Measurements from ENCODE around the gene SH3D21.

SH3D21 gene

GRCh38 chr1:36301220-36301619 is 4.9 kb upstream of the SH3D21 start:
- Histone ChIP-seq H2BK12ac (ENCODE audit: low read length) (no peak overlapping the region), H3K14ac (ENCODE audit: low read length) (no peak overlapping the region), H3K9ac (ENCODE audit: low read length) (no peak overlapping the region), H3K4me3 (ENCODE audit: low read depth, low read length) (no peak overlapping the region), H2AK5ac (ENCODE audit: low read length) (no peak overlapping the region), H2AFZ (ENCODE audit: insufficient read depth, low read length, poor library complexity) (no peak overlapping the region), H4K91ac (ENCODE audit: low read depth, low read length) (no peak overlapping the region), H3K4ac (ENCODE audit: low read depth, low read length) (no peak overlapping the region), H3K4me2 (ENCODE audit: low read length) (no peak overlapping the region), H3K27me3 (ENCODE audit: insufficient read depth, low read length) (no peaks in the 10 kb centered on the region), H4K8ac (ENCODE audit: low read depth, low read length) (no peak overlapping the region), H3K79me2 (ENCODE audit: control insufficient read depth, insufficient read depth, low read length, poor library complexity) (peaks cover under 1% of the 10 kb centered on the region), H3K79me1 (ENCODE audit: low read length) (peaks cover under 1% of the 10 kb centered on the region), H2BK120ac (ENCODE audit: insufficient read depth, low read length, poor library complexity) (no peak overlapping the region), H3K36me3 (ENCODE audit: control insufficient read depth in 1 of 2, insufficient read depth in 2 of 2, low read length in 2 of 2) (peaks cover 42 to 52% of the 10 kb centered on the region in 2 experiments), H3K4me1 (ENCODE audit: control insufficient read depth in 1 of 2, insufficient read depth in 2 of 2, low read length in 2 of 2) (peaks cover 8 to 10% of the 10 kb centered on the region in 2 experiments), H3K18ac (ENCODE audit: low read length) (no peak overlapping the region), H3K27ac (ENCODE audit: low read depth, low read length) (no peak overlapping the region), H3K23ac (ENCODE audit: low read length) (no peak overlapping the region), H3K9me3 (ENCODE audit: insufficient read depth, low read depth, low read length) (no peaks in the 10 kb centered on the region), H2BK5ac (ENCODE audit: low read depth, low read length, poor library complexity) (no peak overlapping the region), H4K12ac (ENCODE audit: low read depth, low read length) (no peak overlapping the region)
- WGBS (ENCODE audit: extremely low coverage, insufficient coverage, insufficient read length): no CpG with 5 or more reads among the region's 1 CpG
- DNase-seq: no peak

GRCh38 chr1:36303244-36303643 is 2.9 kb upstream of the SH3D21 start:
- Histone ChIP-seq H2AFZ (ENCODE audit: insufficient read depth, low read length, poor library complexity) (no peak overlapping the region), H3K18ac (ENCODE audit: low read length) (no peak overlapping the region), H3K36me3 (ENCODE audit: control insufficient read depth in 1 of 2, insufficient read depth in 2 of 2, low read length in 2 of 2) (peaks cover 33 to 47% of the 10 kb centered on the region in 2 experiments), H3K14ac (ENCODE audit: low read length) (no peak overlapping the region), H3K9me3 (ENCODE audit: insufficient read depth, low read depth, low read length) (peaks cover 2% of the 10 kb centered on the region), H2BK120ac (ENCODE audit: insufficient read depth, low read length, poor library complexity) (no peak overlapping the region), H3K23ac (ENCODE audit: low read length) (no peak overlapping the region), H3K4me2 (ENCODE audit: low read length) (no peak overlapping the region), H3K4me1 (ENCODE audit: control insufficient read depth in 1 of 2, insufficient read depth in 2 of 2, low read length in 2 of 2) (peaks cover 13 to 16% of the 10 kb centered on the region in 2 experiments), H2BK5ac (ENCODE audit: low read depth, low read length, poor library complexity) (no peak overlapping the region), H3K4ac (ENCODE audit: low read depth, low read length) (no peak overlapping the region), H4K91ac (ENCODE audit: low read depth, low read length) (no peak overlapping the region), H2BK12ac (ENCODE audit: low read length) (no peak overlapping the region), H3K9ac (ENCODE audit: low read length) (no peak overlapping the region), H3K79me2 (ENCODE audit: control insufficient read depth, insufficient read depth, low read length, poor library complexity) (peaks cover 3% of the 10 kb centered on the region), H4K8ac (ENCODE audit: low read depth, low read length) (no peak overlapping the region), H3K79me1 (ENCODE audit: low read length) (peaks cover 5% of the 10 kb centered on the region), H4K12ac (ENCODE audit: low read depth, low read length) (no peak overlapping the region), H3K27me3 (ENCODE audit: insufficient read depth, low read length) (no peaks in the 10 kb centered on the region), H2AK5ac (ENCODE audit: low read length) (no peak overlapping the region), H3K27ac (ENCODE audit: low read depth, low read length) (no peak overlapping the region), H3K4me3 (ENCODE audit: low read depth, low read length) (no peak overlapping the region)
- WGBS (ENCODE audit: extremely low coverage, insufficient coverage, insufficient read length): no CpG with 5 or more reads among the region's 5 CpGs
- no peak for DNase-seq

- H3K9ac ChIP-seq (ENCODE audit: low read length): no peak overlapping the region
- DNase-seq: no peak
- H2BK12ac ChIP-seq (ENCODE audit: low read length): no peak overlapping the region
- peaks cover 3% of the 10 kb centered on the region for H3K79me2 ChIP-seq (ENCODE audit: control insufficient read depth, insufficient read depth, low read length, poor library complexity)
- H3K14ac ChIP-seq (ENCODE audit: low read length): no peak overlapping the region
- no peak overlapping the region for H4K91ac ChIP-seq (ENCODE audit: low read depth, low read length)
- peaks cover 13 to 16% of the 10 kb centered on the region in 2 experiments for H3K4me1 ChIP-seq (ENCODE audit: control insufficient read depth in 1 of 2, insufficient read depth in 2 of 2, low read length in 2 of 2)
- no CpG with 5 or more reads among the region's 23 CpGs for WGBS (ENCODE audit: extremely low coverage, insufficient coverage, insufficient read length)
- no peak overlapping the region for H2BK120ac ChIP-seq (ENCODE audit: insufficient read depth, low read length, poor library complexity)
- no peak overlapping the region for H4K12ac ChIP-seq (ENCODE audit: low read depth, low read length)
- no peak overlapping the region for H3K4ac ChIP-seq (ENCODE audit: low read depth, low read length)
- no peak overlapping the region for H2BK5ac ChIP-seq (ENCODE audit: low read depth, low read length, poor library complexity)
- H3K27me3 ChIP-seq (ENCODE audit: insufficient read depth, low read length): no peaks in the 10 kb centered on the region
- no peak overlapping the region for H3K23ac ChIP-seq (ENCODE audit: low read length)
- H3K18ac ChIP-seq (ENCODE audit: low read length): no peak overlapping the region
- no peak overlapping the region for H3K4me3 ChIP-seq (ENCODE audit: low read depth, low read length)
- H4K8ac ChIP-seq (ENCODE audit: low read depth, low read length): no peak overlapping the region
- H3K4me2 ChIP-seq (ENCODE audit: low read length): no peak overlapping the region
- no peak overlapping the region for H2AK5ac ChIP-seq (ENCODE audit: low read length)
- peaks cover 29 to 45% of the 10 kb centered on the region in 2 experiments for H3K36me3 ChIP-seq (ENCODE audit: control insufficient read depth in 1 of 2, insufficient read depth in 2 of 2, low read length in 2 of 2)
- no peak overlapping the region for H2AFZ ChIP-seq (ENCODE audit: insufficient read depth, low read length, poor library complexity)
- H3K9me3 ChIP-seq (ENCODE audit: insufficient read depth, low read depth, low read length): peaks cover 2% of the 10 kb centered on the region
- peaks cover 5% of the 10 kb centered on the region for H3K79me1 ChIP-seq (ENCODE audit: low read length)
- no peak overlapping the region for H3K27ac ChIP-seq (ENCODE audit: low read depth, low read length)
Observed at GRCh38 chr1:36303650-36304360, 2.4 kb upstream of the SH3D21 start.

- Histone ChIP-seq H3K4me2 (ENCODE audit: low read length) (no peak overlapping the region), H3K14ac (ENCODE audit: low read length) (no peak overlapping the region), H2AFZ (ENCODE audit: insufficient read depth, low read length, poor library complexity) (no peak overlapping the region), H3K36me3 (ENCODE audit: control insufficient read depth in 1 of 2, insufficient read depth in 2 of 2, low read length in 2 of 2) (peaks cover 31 to 47% of the 10 kb centered on the region in 2 experiments), H2BK12ac (ENCODE audit: low read length) (no peak overlapping the region), H2AK5ac (ENCODE audit: low read length) (no peak overlapping the region), H3K79me2 (ENCODE audit: control insufficient read depth, insufficient read depth, low read length, poor library complexity) (peaks cover 3% of the 10 kb centered on the region), H4K12ac (ENCODE audit: low read depth, low read length) (no peak overlapping the region), H3K4ac (ENCODE audit: low read depth, low read length) (no peak overlapping the region), H3K79me1 (ENCODE audit: low read length) (peaks cover 5% of the 10 kb centered on the region), H3K9me3 (ENCODE audit: insufficient read depth, low read depth, low read length) (peaks cover 2% of the 10 kb centered on the region), H3K27ac (ENCODE audit: low read depth, low read length) (no peak overlapping the region), H3K4me1 (ENCODE audit: control insufficient read depth in 1 of 2, insufficient read depth in 2 of 2, low read length in 2 of 2) (peaks cover 13 to 16% of the 10 kb centered on the region in 2 experiments), H4K91ac (ENCODE audit: low read depth, low read length) (no peak overlapping the region), H2BK5ac (ENCODE audit: low read depth, low read length, poor library complexity) (no peak overlapping the region), H3K23ac (ENCODE audit: low read length) (no peak overlapping the region), H3K9ac (ENCODE audit: low read length) (no peak overlapping the region), H3K4me3 (ENCODE audit: low read depth, low read length) (no peak overlapping the region), H2BK120ac (ENCODE audit: insufficient read depth, low read length, poor library complexity) (no peak overlapping the region), H4K8ac (ENCODE audit: low read depth, low read length) (no peak overlapping the region), H3K27me3 (ENCODE audit: insufficient read depth, low read length) (no peaks in the 10 kb centered on the region), H3K18ac (ENCODE audit: low read length) (no peak overlapping the region)
- DNase-seq: peak in 1 of 2 donors; percentile 30
- WGBS (ENCODE audit: extremely low coverage, insufficient coverage, insufficient read length): no CpG with 5 or more reads among the region's 7 CpGs
Observed at GRCh38 chr1:36304521-36304920, 1.6 kb upstream of the SH3D21 start.

Data from trophoblast cell (in vitro differentiated cells and primary cell).